Superior temporal gyrus (tissue), 1 donor: Measurements from ENCODE around the gene BEST2.

Source experiments
- DNase-seq: peaks from one replicate; pipeline ENCODE4 v3.0.0-alpha.2; 2016; ENCODE audit errors: extremely low spot score

Gene BEST2

GRCh38 chr19:12800466-12800770, 48.8 kb downstream of the BEST2 start:
- no peak for DNase-seq

- peak; percentile 8 for DNase-seq
These were observed 49.4 kb downstream of the BEST2 start for GRCh38 chr19:12800923-12801465.

- peak; percentile 83 for DNase-seq
These were observed 50.1 kb downstream of the BEST2 start, which contains the start of the genes PRDX2 and THSD8 for GRCh38 chr19:12801466-12802266. Gene PRDX2 (minus strand): TSS chr19:12801800. CDS start chr19:12801261, 539 bp downstream. Gene THSD8 (plus strand): TSS chr19:12802069. CDS start chr19:12802072, 3 bp downstream.

- DNase-seq, result peak; percentile 15
These were observed 50.9 kb downstream of the BEST2 start for GRCh38 chr19:12802267-12803106.

- no peak for DNase-seq
These were observed 52.5 kb downstream of the BEST2 start for GRCh38 chr19:12804051-12804450.

GRCh38 chr19:12806242-12807081, 54.9 kb downstream of the BEST2 start, which contains the start of gene RNASEH2A:
Gene RNASEH2A (plus strand): TSS chr19:12806584. CDS start chr19:12806674, 90 bp downstream.
- DNase-seq, result peak; percentile 91
